ENCODE results near the gene LRP2.
"Not testable (repeated sequence)": the region's sequence is repeated elsewhere in the genome, so short reads cannot be mapped to it uniquely, and the experiment has no call there.

Gene LRP2

GRCh38 chr2:169298007-169298406 is 64.3 kb downstream of the LRP2 start:
- no peak for DNase-seq

GRCh38 chr2:169294001-169294675 is 68.2 kb downstream of the LRP2 start:
- no peak for DNase-seq

DNA sequence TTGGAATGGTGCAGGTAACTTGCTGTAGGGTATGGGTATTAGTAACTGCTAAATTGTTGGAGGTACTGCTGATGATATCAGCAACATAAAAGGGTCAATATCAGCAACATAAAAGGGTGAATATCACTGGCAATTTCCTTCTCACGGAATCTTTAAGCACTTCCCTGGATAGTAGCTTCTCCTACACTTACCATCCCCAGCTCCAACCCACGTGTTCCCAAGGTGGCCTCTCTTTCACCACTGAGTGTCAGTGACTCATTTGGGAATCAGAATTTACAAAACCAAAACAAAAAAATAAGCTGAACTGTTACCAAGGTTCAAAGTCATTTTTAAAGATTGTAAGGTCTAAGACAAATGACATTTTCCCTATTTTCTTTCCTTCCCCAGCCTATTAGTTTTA is 70.8 kb downstream of the LRP2 start:
- DNase-seq, result no peak

DNA sequence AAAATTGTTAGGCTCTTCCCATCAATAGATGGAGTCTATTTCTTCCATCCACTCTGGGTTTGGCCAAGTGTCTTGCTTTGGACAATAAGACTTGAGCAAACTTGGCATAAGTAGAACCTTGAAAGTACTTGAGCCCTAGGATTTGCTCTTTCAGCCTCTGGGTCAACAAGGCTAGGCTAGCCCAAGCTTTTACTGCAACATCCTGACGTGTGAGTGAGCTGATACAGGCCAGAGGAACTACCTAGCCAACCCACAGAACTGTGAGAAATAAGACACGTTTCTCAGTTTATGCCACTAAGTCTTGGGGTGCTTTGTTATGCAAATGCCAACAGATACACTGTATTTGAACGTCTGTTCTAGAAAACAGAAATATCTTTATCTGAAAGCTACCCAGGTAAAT is 71.9 kb downstream of the LRP2 start:
- no peak for DNase-seq

DNA sequence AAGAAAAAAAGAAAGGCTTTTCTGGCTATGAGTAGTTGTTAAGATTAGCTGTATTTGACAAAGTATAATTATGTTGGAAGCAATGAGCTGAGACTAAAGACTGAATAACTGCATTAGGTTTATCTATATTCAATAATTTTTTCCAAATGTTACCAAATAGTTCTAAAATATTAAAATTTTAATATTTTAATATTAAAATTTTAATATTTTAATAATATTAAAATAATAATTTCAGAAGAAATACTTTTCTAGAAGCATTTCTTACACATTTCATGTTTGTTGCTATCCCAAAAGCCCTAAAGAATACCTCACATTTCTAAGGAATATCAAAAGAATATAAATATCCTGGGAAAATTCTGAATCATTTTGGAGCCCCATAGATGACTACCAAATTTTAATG is 74.7 kb downstream of the LRP2 start:
- no peak for DNase-seq

DNA sequence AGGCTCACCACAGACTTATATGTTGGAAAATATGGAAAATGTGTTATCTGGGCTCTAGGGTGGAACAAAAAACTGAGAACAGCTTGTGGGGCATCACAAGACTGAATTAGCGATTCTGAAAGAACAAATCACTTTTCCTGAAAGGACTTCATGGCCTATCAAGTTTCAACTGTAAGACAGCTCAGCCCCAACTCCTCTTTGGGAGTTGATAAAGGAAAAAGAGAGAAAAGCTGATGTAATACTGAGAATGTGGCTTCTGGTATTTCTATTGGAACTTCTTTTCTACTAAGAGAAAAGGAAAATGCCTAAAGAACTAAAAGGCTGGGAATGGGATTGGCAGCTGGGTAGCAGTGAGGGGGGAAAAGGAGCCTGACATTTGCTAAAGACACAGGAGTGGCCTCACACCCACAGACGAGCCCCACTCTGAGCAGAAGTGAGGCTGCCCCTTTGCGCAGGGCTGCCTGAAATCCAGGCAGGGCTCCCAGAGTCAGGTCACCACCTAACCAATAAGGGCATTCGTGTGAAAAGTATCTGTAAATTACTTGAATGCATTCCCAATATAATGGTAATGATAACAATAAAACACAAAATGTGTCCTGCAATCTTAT is 75.6 kb downstream of the LRP2 start:
- no peak for DNase-seq

- no peak for DNase-seq
Observed at GRCh38 chr2:169285531-169286235, 76.7 kb downstream of the LRP2 start.

DNA sequence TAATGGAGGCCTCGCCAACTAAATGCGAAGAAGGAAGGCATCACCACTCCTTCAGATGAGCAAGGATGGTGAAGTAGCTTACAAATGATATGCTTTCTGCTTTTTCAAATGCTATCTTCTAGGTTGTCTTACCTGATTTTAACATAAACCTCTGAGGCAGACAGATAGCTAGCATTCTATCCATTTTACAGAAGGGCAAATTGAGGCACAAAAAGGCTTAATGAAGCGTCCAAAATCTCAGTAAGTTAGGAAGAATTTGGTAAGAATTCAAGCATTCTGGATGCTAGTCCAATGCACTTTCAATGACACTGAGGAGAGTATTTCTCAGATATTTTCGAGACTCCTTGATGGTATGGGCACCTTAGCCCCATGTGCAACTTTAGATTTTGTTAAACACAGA is 81.8 kb downstream of the LRP2 start:
- no peak for DNase-seq

- DNase-seq, result no peak
Observed at GRCh38 chr2:169275696-169276444, 86.5 kb downstream of the LRP2 start.

GRCh38 chr2:169272010-169272409 is 90.3 kb downstream of the LRP2 start:
- DNase-seq, result no peak

DNA sequence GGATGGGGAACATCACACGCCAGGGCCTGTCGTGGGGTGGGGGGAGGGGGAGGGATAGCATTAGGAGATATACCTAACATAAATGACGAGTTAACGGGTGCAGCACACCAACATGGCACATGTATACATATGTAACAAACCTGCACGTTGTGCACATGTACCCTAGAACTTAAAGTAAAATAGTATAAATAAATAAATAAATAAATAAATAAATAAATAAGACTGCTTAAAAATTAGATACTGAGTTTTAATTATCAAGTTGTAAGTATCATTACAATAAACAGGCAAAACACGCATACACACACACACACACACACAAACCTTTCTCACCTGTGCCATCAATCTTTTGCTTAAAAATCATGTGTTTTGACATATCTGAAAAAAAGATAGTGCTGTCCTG is 91.8 kb downstream of the LRP2 start:
- not testable (repeated sequence) for DNase-seq

DNA sequence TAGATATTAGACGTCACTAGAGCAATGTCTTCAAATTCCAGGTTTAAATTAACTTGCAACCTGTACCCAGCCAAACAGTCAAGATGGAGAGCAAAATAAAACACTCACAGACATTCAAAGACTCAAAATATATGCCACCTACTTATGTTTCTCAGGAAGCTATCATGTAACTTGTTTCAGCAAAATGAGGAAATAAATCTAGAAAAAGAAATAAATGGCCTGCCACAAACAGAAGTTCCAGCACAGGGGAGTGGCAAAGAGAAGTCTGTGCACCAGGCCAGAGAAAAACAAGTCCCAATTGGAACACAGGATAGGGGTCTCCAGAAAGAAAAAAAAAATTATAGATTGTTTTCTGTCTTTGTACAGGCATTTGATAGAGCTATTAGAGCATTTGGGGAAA is 96.7 kb downstream of the LRP2 start:
- DNase-seq, result no peak

GRCh38 chr2:169260846-169261642 is 101.3 kb downstream of the LRP2 start:
- DNase-seq, result no peak

GRCh38 chr2:169260246-169260645 is 102.1 kb downstream of the LRP2 start:
- DNase-seq, result no peak

- DNase-seq, result no peak
Observed at GRCh38 chr2:169259402-169259801, 102.9 kb downstream of the LRP2 start.

GRCh38 chr2:169258045-169258601 is 104.2 kb downstream of the LRP2 start:
- no peak for DNase-seq

GRCh38 chr2:169254774-169255173 is 107.6 kb downstream of the LRP2 start:
- DNase-seq, result no peak

DNA sequence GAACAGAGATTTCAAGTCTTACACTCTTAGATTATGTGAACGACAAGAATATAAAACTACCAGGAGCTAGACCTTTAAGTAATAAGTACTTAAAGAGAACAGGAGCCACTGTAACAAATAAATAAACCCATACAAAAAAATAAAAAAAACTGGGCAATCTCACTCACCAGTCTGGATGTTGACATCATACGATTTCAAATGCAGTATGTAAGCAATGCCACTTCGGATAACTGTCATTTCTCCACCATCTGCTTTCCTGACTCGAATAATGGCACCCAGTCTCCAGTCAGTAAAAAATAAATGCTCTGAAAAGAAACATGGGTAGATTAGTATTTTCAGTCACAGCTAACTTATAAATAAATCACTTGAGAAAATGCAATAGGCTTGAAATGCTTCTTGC is 115.1 kb downstream of the LRP2 start:
- DNase-seq, result no peak

- DNase-seq, result no peak
Observed at GRCh38 chr2:169240405-169240804, 121.9 kb downstream of the LRP2 start.

DNA sequence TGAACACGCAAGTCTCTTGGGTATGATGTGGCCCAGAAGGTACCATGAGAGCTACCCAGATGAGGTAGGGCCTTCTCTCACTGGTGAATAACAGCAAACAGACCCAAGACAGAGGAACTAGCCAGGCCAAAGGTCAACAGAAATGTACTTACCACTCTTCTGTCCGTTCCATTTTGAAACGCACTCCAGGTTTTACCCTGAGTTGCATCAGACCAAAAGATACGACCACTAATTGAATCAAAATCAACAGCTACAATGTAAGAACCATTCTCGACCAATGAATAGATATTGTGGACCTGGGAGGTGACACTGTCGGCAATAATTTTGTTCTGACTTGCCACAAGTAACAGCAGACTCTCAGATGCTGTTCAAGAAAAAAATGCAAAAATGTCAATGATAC is 124.4 kb downstream of the LRP2 start:
- no peak for DNase-seq

DNA sequence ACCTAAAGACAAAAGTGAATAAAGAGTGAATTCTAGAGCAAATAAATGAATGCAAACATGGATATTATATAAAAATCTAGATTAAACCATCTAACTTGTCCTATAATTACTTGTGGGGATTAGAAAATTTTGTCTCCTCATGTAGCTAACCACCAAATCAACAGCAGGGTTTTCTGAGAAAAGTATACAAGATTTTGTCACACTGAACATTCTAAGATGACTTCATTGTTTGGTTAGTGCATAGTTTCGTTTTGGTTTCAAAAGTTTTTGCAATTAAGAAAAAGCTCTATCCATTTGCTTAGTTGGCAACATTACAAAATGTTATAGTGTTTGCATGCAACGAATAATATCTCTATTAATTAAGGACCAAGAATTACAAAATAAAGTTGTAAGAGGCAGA is 125.0 kb downstream of the LRP2 start:
- DNase-seq, result no peak

DNA sequence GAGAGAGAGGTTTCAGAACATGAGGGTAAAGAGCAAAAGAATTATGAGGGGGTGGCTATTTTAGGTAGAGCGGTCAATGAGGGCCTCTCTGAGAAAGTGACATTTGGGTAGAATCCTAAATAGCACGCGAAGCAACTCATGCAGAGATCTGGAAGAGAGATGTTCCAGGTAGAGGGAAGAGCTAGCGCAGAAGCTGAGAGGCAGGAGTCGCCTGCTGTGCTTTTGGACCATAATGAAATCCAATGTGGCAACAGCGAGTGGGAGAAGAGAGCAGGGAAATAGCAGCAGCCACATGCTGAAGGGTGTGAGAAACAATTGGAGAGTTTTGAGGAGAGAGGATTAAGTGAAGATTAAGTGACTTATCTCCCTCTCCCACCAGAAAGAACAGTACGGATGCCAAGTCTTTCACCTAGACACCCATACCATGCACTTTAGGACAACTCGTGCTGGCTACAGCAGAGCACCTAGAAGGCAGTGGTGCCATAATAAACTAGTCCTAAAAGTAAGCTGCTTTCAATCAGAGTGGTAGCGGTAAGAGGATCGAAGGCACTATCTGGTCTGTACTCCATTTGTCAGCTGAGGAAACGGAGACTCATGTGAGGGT is 129.7 kb downstream of the LRP2 start:
- no peak for DNase-seq
